ENCODE measurements around the gene ANGPTL1. TPM values are rescaled to one million over a fixed set of nuclear protein-coding genes. Genes with fewer than 3 reads are reported as not detected.

Gene ANGPTL1
- total and polyA plus RNA-seq, 2 of the 8 experiments (the other 6 are each of a cell fraction or from before 2014, with no cell fraction given) = not detected

GRCh38 chr1:178919581-178919980 is 48.7 kb upstream of the ANGPTL1 start:
- H4K5ac ChIP-seq (ENCODE audit: insufficient read length, low read depth, low read length) = no peak overlapping the region
- no peaks in the 10 kb centered on the region for H3K9me3 ChIP-seq (ENCODE audit: insufficient read depth in 2 of 2, low read depth in 1 of 2, low read length in 1 of 2)
- H3K4ac ChIP-seq (replicated peaks; ENCODE audit: insufficient read length, low read depth, low read length) = no peak overlapping the region
- 0 out of 7 replicates have a peak, but pooled peaks cover 0 to 2% (median 0%) of the 10 kb centered on the region in 4 experiments for H3K4me1 ChIP-seq (replicated peaks in 1 of 4; ENCODE audit: control insufficient read depth in 3 of 4, insufficient read depth in 4 of 4, low read length in 3 of 4)
- POLR2A ChIA-PET (ENCODE audit: partially characterized antibody) = interaction anchor here (1.3 kb wide), 1 partner anchor 10 kb away, joined by 3 read pairs; no protein-coding TSS in a partner anchor
- no peak overlapping the region for H4K8ac ChIP-seq (ENCODE audit: extremely low read depth, insufficient read depth, low read length)
- FAIRE-seq (no peak), DNase-seq (ENCODE audit: low read depth in 1 of 2, low spot score in 2 of 2) (no peak)
- H2BK5ac ChIP-seq (ENCODE audit: low read depth, low read length) = no peak overlapping the region
- H4K20me1 ChIP-seq (replicated peaks in 1 of 2; ENCODE audit: control insufficient read depth in 1 of 2, insufficient read depth in 2 of 2, low read length in 2 of 2) = no peaks in the 10 kb centered on the region
- no peak overlapping the region for H4K91ac ChIP-seq (replicated peaks; ENCODE audit: insufficient read length, low read length)
- H3K14ac ChIP-seq (ENCODE audit: insufficient read length) = no peak overlapping the region
- CTCF ChIA-PET (ENCODE audit: partially characterized antibody) = interaction anchor here (1.6 kb wide), 1 partner anchor 418 kb away, joined by 3 read pairs; no protein-coding TSS in a partner anchor
- WGBS, 2 experiments (ENCODE audit: extremely low coverage in 1 of 2, insufficient coverage in 1 of 2, insufficient read length in 1 of 2, insufficient replicate concordance in 2 of 2, low coverage in 1 of 2, low lambda C conversion rate in 2 of 2, missing lambda C conversion rate in 1 of 2) = 90% methylated on average over 2 of the region's 2 CpGs; no CpG with 5 or more reads in 1 of the 2 experiments
- no peak overlapping the region for H2BK12ac ChIP-seq (ENCODE audit: low read depth, low read length)
- no peaks in the 10 kb centered on the region for H3K27me3 ChIP-seq (replicated peaks in 1 of 4; ENCODE audit: control insufficient read depth in 3 of 4, extremely low read depth in 1 of 4, insufficient read depth in 3 of 4, low read length in 3 of 4)
- no peaks in the 10 kb centered on the region for H3K23me2 ChIP-seq (ENCODE audit: low read depth, low read length)
- no peak overlapping the region for H3K23ac ChIP-seq (ENCODE audit: insufficient read length)
- no peak overlapping the region for H3K9ac ChIP-seq (replicated peaks in 1 of 4; ENCODE audit: extremely low read depth in 1 of 4, low read depth in 3 of 4, low read length in 3 of 4)
- no peak overlapping the region for H2BK15ac ChIP-seq (ENCODE audit: low read length)
- peaks cover 0 to 5% (median 1%) of the 10 kb centered on the region in 4 experiments; a peak in 2 of 8 replicates for H3K36me3 ChIP-seq (ENCODE audit: control insufficient read depth in 2 of 4, insufficient read depth in 4 of 4, low read length in 3 of 4)
- no peak overlapping the region for H3K56ac ChIP-seq (replicated peaks; ENCODE audit: insufficient read length, low read depth, low read length)
- no peak overlapping the region for H2AK5ac ChIP-seq (ENCODE audit: low read depth, low read length)
- H2BK120ac ChIP-seq (replicated peaks; ENCODE audit: low read depth, low read length) = no peak overlapping the region
- no peak overlapping the region for H2AFZ ChIP-seq (ENCODE audit: low read length)
- no peak overlapping the region for H3K18ac ChIP-seq (ENCODE audit: extremely low read depth, low read length)
- no peak overlapping the region for H2BK20ac ChIP-seq (ENCODE audit: low read length)
- no peaks in the 10 kb centered on the region for H3K79me2 ChIP-seq (ENCODE audit: control insufficient read depth in 1 of 2, insufficient read depth in 2 of 2, low read length in 2 of 2)
- H3K4me2 ChIP-seq (ENCODE audit: insufficient read depth in 1 of 2, low read depth in 2 of 2, low read length in 2 of 2) = no peak overlapping the region
- H3K79me1 ChIP-seq (ENCODE audit: low read depth, low read length) = no peaks in the 10 kb centered on the region
- no peak overlapping the region for H3K4me3 ChIP-seq (ENCODE audit: extremely low read depth in 1 of 4, insufficient read depth in 2 of 4, low read depth in 3 of 4, low read length in 4 of 4)
- H3K27ac ChIP-seq (ENCODE audit: low read depth, low read length) = no peak overlapping the region
- no peak for TF ChIP-seq EGR1 (IDR thresholded peaks at IDR 0.05; ENCODE audit: borderline replicate concordance, low read depth, low read length)

Measured in H1 (cell line).